Measurements from ENCODE around the gene RPRML.
"Not testable (repeated sequence)": the region's sequence is repeated elsewhere in the genome, so short reads cannot be mapped to it uniquely, and the experiment has no call there.

Gene RPRML

GRCh38 chr17:46975287-46975686 lies 3.8 kb downstream of the RPRML start:
- no peak for DNase-seq

- DNase-seq, result no peak
These were observed 5.0 kb downstream of the RPRML start for GRCh38 chr17:46974086-46974485.

DNA sequence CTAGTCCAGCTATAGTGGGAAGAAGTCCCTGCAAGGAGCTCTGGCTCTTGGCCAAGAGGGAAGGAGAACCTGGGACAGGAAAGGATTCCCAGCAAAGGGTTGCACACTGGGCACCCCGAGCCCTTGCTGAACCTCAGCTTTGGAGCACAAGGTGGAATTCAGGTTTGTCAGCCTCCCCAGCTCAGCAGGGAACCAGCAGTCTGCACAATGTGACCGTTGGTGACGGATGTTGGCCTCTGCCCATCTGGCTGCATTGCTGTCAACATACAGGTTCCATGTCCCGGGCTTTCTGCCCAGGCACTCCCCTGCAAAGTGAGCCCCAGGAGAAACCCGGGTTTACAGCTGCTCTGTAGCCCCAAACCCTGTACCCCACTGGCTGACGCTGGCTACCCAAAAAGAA lies 6.7 kb downstream of the RPRML start:
- DNase-seq, result no peak

DNA sequence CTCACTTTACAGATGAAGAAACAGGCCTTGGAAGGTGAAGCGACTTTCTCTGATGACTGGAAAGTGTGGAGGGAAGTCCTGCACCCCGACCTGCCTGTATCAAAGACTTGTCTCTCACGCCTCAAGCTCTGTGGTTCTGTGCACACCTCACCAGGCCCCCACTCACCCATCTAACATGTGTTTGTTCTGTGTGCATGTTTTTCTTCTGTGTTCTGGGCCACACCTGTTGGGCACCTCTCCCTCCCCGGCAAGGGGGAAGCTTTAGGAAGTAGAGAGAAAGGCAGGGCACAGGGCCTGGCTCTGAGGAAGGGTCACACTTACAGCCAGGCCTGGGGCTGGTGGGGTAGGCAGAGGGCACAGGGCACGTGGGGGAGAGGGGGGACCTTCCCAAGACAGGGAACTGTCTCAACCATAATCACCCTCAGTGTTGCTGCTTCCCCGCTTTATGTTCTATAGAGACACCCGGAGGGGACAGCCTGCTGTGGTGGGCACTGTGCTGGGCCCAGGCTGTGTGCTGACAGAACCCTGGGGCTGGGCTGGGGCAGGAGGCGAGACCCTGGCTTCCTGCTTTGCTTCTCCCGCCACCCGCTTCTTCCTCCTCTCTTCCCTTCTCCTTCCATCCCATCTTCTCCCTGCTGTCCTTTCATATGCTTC lies 7.3 kb downstream of the RPRML start:
- DNase-seq, result no peak

GRCh38 chr17:46968896-46969295 lies 10.2 kb downstream of the RPRML start:
- no peak for DNase-seq

DNA sequence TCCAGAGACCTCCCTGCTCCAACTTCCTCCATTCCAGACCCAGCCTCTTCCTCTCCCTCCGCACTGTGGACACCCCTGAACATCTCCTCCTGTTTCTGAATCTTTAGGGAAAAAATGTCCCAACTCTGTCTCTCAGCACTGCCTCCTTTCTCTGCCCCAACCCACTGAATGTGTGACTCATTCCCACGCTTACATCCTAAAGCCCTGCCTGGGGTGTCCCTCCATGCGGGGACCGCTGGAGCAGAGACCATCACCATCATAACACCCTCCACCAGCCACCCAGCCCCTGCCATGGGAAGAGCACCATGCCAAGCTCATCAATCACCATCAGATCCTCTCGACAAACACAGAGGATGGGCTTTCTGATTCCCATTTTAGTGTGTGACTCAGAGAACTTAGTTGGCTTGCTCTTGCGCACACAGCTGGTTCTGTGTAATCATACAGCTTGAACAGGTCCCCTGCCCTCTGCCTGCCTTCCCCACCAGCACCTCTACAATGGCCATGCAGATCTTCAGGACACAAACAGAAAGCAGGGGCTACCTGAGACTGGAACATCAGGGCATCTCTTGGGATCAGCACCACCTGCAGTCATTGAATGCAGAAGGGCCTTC lies 10.7 kb downstream of the RPRML start:
- DNase-seq, result no peak

DNA sequence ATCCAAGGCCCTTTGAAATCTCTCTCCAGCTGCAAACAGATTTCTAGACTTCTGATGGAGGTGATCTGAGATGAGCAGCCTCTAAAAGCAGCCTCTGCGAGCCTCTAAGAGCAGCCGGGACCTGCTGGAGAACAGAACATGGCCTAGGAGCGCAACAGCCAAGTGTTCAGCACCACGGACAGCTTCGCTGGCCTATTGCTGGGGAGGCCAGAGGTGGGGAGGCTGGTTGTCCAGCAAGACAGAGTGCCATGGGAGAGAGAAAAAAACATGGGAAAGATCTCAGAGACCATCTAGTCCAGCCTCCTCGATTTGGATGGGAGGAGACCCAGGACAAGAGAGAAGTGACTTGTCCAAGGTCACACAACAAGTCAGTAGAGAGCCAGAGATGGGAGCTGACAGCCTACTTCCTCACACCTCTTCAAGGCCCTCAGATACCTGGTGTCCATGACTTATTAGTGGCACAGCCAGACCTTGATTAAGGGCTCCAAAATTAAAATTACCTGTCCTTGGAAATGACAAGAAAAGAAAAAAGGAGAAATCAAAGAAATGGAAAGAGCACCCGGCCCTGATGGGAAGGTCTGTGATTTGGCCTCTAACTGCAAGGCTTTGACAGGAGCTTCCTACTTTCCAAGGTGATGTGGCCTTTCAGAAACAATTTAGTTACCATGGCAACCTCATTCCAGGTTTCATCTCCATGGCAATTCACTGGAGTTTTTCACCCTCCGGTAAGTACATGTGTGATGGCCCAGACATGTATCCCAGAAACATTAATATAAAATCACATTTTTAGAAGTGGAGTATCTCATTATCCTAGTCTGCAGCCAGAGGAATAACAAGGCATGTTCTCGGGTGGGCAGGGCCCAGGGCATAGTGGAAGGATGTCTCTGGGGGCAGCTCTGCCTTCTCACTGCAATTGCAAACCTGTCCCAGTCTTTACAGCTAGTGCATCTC lies 14.5 kb downstream of the RPRML start:
- DNase-seq, result no peak

DNA sequence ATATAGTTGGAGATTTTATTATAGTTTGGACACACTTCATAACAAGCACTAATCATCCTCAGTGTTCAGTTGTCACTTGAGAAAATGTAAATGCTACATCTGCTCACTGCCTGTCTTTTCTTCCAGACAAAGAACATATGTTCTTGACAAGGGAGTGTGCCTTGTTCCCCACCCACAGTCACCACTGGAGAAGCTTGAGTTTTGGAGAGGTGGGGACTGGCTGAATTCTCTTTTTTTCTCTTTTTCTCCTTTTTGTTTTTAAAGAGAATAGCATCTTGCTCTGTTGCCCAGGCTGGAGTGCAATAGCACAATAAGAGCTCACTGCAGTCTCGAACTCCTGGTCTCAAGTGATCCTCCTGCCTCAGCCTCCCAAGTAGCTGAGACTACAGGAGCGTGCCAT lies 15.5 kb downstream of the RPRML start:
- DNase-seq, result no peak

GRCh38 chr17:46962374-46962790 lies 16.7 kb downstream of the RPRML start:
- no peak for DNase-seq

- no peak for DNase-seq
These were observed 18.9 kb downstream of the RPRML start for GRCh38 chr17:46960152-46960551.

GRCh38 chr17:46958041-46958591 lies 20.9 kb downstream of the RPRML start:
- no peak for DNase-seq

DNA sequence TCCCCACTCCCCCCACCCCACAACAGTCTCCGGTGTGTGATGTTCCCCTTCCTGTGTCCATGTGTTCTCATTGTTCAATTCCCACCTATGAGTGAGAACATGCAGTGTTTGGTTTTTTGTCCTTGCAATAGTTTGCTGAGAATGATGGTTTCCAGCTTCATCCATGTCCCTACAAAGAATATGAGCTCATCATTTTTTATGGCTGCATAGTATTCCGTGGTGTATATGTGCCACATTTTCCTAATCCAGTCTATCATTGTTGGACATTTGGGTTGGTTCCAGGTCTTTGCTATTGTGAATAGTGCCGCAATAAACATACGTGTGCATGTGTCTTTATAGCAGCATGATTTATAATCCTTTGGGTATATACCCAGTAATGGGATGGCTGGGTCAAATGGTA lies 25.9 kb downstream of the RPRML start:
- DNase-seq, result not testable (repeated sequence)

DNA sequence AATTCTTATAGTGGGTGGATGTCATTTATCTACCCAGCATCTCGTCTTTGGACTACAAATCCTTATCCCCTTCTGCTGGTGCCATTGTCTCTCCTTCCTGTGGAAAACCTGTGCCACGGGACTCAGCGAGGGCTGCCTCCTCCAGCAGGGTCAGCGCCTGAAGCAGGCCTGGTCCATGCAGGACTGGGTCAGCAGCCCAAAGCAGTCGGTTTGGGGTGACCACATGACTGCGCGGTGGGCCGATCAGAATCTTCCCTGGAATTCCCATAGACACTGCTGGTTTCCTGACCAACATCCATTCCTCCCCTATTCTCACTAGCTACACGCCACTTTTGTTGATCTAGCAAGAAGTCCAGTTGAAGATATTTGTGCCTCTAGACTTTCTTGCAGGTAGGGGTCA lies 26.9 kb downstream of the RPRML start:
- no peak for DNase-seq

DNA sequence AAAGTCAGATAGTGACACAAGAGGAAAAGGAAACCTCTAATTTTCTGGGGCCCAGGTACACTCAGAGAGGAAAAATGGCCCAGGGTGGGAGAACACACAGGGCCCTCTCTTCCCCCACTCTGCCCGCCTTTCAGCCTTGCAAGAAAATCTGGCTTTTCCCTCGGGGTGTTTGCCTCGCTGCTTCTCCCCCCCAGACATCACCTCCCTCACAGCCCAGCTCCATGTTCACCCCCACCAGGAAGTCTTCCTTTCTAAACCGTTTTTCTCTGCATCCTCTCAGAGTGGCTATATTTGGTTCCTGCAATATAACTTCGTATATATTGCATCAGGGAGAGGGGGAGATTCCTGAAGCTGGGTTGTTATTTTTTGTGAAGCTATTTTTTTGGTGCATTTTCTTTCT lies 27.3 kb downstream of the RPRML start:
- no peak for DNase-seq

DNA sequence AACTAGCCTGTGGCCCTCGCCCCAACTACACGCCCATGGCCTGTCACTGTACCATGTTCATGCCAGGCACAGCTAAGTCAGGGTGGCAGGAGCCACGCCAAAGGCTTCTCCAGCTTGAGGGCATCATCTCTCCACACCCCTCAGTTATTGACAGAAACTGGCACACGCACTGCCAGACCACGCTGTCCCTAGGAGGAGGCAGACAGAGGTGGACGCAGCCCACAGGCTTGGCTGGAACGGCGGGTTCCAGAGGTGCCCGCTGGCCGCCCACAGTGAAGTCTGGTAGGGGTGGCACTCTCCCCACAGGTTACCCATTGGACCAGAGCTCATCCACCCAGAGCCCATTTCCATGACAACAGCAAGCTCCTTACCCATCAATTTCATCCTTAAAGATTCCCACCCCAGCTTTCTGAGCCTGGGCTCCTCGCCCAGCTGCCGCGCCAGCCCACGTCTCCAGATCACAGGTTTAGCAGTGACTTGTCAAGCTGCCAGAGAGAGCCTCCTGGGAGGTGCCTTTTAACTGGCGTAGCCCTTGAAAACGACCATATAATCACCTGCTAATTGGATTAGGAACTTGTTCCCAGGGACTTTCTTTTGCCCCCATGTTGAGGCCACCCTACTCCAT lies 27.9 kb downstream of the RPRML start:
- DNase-seq, result no peak

GRCh38 chr17:46950342-46950996 lies 28.6 kb downstream of the RPRML start:
- DNase-seq, result no peak

- DNase-seq, result no peak
These were observed 29.5 kb downstream of the RPRML start for GRCh38 chr17:46949291-46950174.

- no peak for DNase-seq
These were observed 30.5 kb downstream of the RPRML start for GRCh38 chr17:46948544-46948943.

DNA sequence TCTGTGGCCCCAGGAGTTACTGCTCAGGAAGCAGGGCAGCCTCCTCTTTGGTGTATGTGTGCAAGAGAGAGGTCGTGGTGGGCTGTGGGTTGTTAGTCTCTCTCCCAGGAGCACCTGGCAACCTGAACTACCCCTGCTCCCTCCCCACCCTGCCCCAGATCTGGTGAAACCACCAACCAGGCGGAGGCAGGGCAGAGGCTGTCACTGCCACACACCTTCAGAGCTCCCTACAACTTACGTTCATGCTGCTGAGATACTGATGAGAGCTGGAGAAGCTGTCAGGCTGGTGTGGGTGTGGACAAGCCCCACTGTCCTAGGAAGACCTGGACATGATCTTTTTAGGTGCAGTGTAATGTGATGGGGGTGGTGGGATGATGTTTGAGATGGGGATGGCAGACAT lies 31.8 kb downstream of the RPRML start:
- DNase-seq, result no peak

- DNase-seq, result no peak
These were observed 34.1 kb downstream of the RPRML start for GRCh38 chr17:46944931-46945330.

Data from midbrain (tissue), 1 donor.